RWPE1 (cell line): Measurements from ENCODE around the gene MANSC1.

ENCODE experiments used
- CTCF ChIA-PET: fragments of 350-600 bp; sonication (Branson Sonifier 250); formaldehyde crosslinking; extraction: SDS; loops from one replicate; lab custom pipeline; 2021; lab: Yijun Ruan, JAX
- POLR2A ChIA-PET: fragments of 400-600 bp; formaldehyde crosslinking; extraction: SDS; loops from one replicate; lab custom pipeline; 2020; ENCODE audit warnings: antibody characterized with exemption; ENCODE audit not compliant: low non-redundant PET; lab: Yijun Ruan, JAX
- DNase-seq: peaks from one replicate; pipeline ENCODE4 v3.0.0; 2012; ENCODE audit warnings: low spot score
- H3K27ac ChIP-seq: fragments of 450-650 bp; 2 replicates; pipeline ENCODE4 v1.5.1; 2017
- TF ChIP-seq, protein P1 (sequence below): fragments of 450-650 bp; conservative IDR thresholded peaks from 2 replicates; pipeline ENCODE4 v1.5.1; 2017; ENCODE audit warnings: low read depth, mild to moderate bottlenecking

Gene MANSC1

DNA sequence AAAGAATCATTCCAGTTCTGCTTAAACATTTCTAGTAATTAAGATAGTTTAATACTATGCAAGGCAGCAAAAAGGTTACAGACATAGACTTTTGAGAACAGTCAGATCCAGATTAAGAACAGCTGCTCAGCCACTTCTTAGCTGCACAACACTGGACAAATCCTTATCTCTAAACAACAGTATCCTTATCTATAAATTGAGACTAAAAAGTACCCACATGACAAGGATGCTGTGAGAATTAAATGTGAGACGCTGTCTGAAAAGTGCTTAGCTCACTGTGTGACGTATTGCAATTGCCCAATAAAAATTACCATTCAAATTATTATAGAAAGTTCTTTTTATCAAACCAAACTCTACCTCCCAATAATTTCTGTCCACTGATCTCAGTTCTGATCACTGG is 42.4 kb upstream of the MANSC1 start:
- TF ChIP-seq, protein P1, sequence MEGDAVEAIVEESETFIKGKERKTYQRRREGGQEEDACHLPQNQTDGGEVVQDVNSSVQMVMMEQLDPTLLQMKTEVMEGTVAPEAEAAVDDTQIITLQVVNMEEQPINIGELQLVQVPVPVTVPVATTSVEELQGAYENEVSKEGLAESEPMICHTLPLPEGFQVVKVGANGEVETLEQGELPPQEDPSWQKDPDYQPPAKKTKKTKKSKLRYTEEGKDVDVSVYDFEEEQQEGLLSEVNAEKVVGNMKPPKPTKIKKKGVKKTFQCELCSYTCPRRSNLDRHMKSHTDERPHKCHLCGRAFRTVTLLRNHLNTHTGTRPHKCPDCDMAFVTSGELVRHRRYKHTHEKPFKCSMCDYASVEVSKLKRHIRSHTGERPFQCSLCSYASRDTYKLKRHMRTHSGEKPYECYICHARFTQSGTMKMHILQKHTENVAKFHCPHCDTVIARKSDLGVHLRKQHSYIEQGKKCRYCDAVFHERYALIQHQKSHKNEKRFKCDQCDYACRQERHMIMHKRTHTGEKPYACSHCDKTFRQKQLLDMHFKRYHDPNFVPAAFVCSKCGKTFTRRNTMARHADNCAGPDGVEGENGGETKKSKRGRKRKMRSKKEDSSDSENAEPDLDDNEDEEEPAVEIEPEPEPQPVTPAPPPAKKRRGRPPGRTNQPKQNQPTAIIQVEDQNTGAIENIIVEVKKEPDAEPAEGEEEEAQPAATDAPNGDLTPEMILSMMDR: no peak
- POLR2A ChIA-PET: no interaction called here
- no peak overlapping the region for H3K27ac ChIP-seq
- CTCF ChIA-PET: no interaction called here
- DNase-seq: no peak

DNA sequence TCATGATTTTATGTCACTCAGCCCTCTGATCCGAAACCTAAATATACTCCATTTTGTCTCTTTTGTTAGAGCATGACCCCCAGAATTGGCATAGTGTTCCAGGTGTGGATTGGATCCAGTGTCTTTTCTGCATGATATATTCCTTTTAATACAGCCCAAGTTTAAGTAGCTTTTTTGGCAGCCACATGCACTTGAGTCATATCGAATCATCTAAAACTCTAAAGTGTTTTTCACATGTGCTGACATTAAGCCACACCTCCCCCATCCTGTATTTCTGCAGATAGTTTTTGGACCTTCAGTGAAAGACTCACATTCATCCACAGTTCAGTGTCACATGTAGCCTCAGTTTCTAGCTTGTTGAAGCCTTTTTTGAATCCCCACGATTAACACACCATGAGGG is 37.5 kb upstream of the MANSC1 start:
- ChIA-PET CTCF (interaction anchor here (0.5 kb wide), 1 partner anchor 333 kb away, joined by 3 read pairs; no protein-coding TSS in a partner anchor), POLR2A (no interaction called here)
- TF ChIP-seq, protein P1: no peak
- H3K27ac ChIP-seq: no peak overlapping the region
- DNase-seq: peak; percentile 37

DNA sequence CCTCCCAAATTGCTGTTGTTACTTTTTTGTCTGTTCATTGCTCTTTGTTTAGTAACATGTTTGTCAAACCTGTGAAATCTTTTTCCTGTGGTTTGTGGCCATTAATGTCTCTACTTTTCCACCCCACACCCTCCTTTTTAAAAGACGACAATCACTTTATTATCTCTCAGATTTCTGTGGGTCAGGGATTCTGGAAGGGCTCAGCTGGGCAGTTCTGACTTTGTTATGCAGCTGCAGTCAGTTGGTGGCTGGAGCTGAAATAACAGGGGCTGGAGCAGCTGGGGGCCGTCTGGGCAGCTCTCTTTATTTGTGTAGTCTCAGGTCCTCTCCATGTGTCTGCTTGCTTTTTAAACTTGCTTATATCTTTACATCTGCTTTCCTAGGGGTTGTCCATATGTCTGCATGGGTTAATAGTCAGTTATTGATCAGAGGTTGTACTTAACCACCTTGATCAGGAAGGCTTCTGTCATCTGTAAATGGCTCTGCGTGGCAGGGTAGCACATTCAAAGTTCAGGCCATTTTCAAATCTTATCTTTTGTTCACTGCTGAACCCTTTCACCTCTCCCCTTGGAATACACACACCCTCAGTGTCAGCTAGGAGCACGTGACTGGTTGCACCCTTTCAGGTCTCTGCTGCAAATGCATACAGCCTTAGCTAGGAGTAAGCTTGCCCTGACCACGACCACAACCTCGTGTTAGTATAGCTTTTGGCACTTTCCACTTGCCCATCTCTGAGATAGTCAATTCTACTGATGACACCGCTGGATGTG is 34.7 kb upstream of the MANSC1 start:
- H3K27ac ChIP-seq: no peak overlapping the region
- POLR2A ChIA-PET: no interaction called here
- no peak for DNase-seq
- CTCF ChIA-PET: interaction anchor here (0.5 kb wide), 1 partner anchor 227 kb away, joined by 5 read pairs; no protein-coding TSS in a partner anchor
- TF ChIP-seq, protein P1: no peak

DNA sequence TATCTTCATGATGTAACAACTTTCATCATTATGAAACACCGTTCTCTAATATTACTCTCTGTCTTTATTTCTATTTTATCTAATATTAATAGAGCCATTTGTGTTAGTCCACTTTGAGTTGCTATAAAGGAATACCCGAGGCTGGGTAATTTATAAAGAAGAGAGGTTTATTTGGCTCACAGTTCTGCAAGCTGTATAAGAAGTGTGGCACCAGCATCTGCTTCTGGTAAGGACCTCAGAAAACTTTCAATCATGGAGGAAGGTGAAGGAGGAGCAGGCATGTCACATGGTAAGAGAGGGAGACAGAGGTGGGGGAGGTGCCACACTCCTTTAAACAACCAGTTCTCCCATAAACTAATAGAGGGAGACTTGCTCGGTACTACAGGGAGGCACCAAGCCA is 31.9 kb upstream of the MANSC1 start:
- TF ChIP-seq, protein P1: no peak
- ChIA-PET CTCF (no interaction called here), POLR2A (no interaction called here)
- no peak for DNase-seq
- no peak overlapping the region for H3K27ac ChIP-seq

DNA sequence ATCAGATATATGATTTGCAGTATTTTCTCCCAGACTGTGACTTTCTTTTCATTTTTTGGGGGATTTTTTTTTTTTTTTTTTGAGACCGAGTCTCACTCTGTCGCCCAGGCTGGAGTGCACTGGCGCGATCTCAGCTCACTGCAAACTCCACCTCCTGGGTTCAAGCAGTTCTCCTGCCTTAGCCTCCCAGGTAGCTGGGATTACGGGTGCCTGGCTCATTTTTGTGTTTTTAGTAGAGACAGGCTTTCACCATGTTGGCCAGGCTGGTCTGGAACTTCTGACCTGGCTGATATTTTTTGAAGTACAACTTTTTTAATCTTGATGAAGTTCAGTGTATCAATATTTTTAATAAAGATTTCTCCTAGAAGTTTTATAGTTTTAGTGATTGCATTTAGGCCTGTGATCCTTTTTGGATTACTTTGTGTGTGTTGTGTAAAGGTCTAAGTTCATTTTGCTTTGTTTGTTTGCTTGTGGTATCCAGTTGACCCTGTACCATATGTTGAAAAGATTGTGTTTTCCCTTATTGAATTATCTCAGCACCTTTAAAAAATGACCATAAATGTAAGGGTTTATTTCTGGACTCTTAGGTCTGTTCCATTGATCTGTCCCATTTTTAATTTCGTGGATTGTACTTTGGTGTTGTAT is 31.0 kb upstream of the MANSC1 start:
- DNase-seq: no peak
- TF ChIP-seq, protein P1: no peak
- ChIA-PET POLR2A (no interaction called here), CTCF (interaction anchor here (0.6 kb wide), 1 partner anchor 1283 kb away, joined by 8 read pairs; no protein-coding TSS in a partner anchor)
- H3K27ac ChIP-seq: no peak overlapping the region

DNA sequence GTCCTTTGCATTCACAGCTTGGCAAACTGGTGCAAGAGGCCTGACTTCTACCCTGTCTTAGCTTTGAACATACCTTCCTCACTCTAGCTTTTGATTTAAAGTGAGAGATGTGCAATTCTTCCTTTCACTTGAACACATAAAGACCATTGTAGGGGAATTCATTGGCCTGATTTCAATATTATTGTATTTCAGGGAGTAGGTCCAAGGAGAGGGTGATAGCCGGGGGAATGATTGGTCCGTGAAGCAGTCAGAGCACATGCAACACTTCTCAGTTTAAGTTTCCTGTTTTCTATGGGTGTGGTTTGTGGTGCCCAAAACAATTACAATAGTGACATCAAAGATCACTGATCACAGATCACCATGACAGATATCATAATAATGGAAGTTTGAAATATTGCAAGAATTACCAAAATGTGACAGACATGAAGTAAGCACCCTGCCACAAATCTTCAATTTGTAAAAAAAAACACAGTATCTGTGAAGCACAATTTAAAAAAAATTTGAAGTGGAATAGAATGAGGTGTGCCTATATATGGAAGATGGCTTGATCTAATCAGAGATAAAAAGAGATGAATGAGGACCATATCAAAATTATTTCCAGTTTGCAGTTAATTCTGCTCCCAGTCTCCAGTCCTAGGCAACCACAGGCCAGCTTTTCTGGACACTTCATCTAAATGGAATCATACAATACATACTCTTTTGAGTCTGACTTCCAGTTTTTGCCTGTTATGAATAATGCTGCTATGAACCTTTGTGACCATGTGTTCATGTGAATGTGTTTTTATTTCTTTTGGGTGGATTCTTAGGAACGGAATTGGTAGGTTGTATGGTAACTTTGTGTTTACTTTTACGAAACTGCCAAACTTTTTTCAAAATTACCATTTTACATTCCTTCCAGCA is 30.0 kb upstream of the MANSC1 start:
- ChIA-PET POLR2A (no interaction called here), CTCF (interaction anchor here (0.6 to 0.8 kb wide), 3 partner anchors 193 to 322 kb away, joined by 3 to 7 read pairs (median 3); no protein-coding TSS in a partner anchor)
- no peak for DNase-seq
- no peak overlapping the region for H3K27ac ChIP-seq
- TF ChIP-seq, protein P1: no peak
